ENCODE measurements around the gene SLC15A3.

DNA sequence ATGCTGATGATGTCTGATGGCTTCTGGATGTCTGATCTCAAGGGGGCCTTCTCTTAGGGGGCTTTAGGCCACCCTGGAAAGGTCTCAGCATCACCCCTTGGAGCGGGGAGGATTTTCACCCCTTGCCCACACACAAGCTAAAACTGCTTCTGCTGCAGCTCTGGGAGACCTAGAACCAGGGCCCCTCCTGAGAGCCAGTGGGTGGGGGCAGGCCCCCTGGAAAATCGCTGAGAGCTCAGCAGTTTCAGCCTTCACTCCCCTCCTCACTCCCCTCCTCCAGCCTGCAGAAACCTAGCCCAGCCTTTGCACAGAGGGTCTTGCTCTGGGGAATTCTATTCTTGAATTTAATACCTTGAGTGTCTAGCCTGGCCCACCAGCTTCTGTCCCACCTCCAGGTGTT lies 36.7 kb upstream of the SLC15A3 start:
- TF ChIP-seq CTCF (conservative IDR thresholded peaks at IDR 0.05) (no peak), EZH2 (IDR thresholded peaks at IDR 0.05; ENCODE audit: low read depth) (no peak)

Measured in PC-9 (cell line).